Measurements from ENCODE around the gene COBL.
A peak's percentile ranks its signal among the peaks of the same experiment; 100 is the strongest.

Gene COBL

DNA sequence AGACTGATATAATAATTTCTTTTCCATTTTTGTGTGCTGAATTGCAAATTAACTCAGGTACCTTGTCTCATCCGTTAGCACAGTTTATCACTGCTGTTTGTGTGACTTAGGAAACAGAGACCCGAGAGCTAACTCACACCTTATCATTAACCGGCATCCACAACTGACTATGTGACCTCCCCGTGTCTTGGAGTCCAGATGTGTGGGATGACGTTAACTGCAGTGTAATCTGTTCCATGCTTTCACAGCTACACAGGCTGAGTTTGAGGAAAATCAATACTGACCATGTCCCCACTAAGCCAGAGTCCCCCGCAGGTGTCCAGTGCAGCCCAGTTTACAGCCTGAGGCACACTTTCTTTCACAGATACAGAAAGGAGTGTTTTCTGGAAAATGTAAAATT lies 154.7 kb downstream of the COBL start:
- H3K79me2 ChIP-seq (ENCODE audit: control insufficient read depth, low read length), result no peaks in the 10 kb centered on the region
- H3K4me1 ChIP-seq (ENCODE audit: control insufficient read depth, low read length), result peaks cover 22% of the 10 kb centered on the region
- H4K20me1 ChIP-seq (ENCODE audit: control insufficient read depth, insufficient read depth, low read depth, low read length), result no peaks in the 10 kb centered on the region
- H3K27ac ChIP-seq (ENCODE audit: low read depth, low read length), result no peak overlapping the region
- H3F3A ChIP-seq (ENCODE audit: control insufficient read depth, insufficient read depth), result no peaks in the 10 kb centered on the region
- H3K27me3 ChIP-seq (ENCODE audit: control insufficient read depth, low read length), result no peaks in the 10 kb centered on the region; the same call in 1 of the 2 replicates
- no peaks in the 10 kb centered on the region for H3K9me3 ChIP-seq (ENCODE audit: control insufficient read depth, insufficient read depth, low read length)
- TF ChIP-seq EZH2phosphoT487 (IDR thresholded peaks at IDR 0.05; ENCODE audit: borderline replicate concordance, low read length), result no peak
- TF ChIP-seq CTCF (IDR thresholded peaks at IDR 0.05; ENCODE audit: low read depth, low read length, poor library complexity, severe bottlenecking), result no peak
- H3K4me3 ChIP-seq (ENCODE audit: low read length), result no peak overlapping the region
- no peak overlapping the region for H3K4me2 ChIP-seq (ENCODE audit: low read length)
- H3K36me3 ChIP-seq (ENCODE audit: control insufficient read depth, low read length), result no peaks in the 10 kb centered on the region
- H3K9me2 ChIP-seq (replicated peaks; ENCODE audit: control insufficient read depth, low read length), result no peaks in the 10 kb centered on the region

DNA sequence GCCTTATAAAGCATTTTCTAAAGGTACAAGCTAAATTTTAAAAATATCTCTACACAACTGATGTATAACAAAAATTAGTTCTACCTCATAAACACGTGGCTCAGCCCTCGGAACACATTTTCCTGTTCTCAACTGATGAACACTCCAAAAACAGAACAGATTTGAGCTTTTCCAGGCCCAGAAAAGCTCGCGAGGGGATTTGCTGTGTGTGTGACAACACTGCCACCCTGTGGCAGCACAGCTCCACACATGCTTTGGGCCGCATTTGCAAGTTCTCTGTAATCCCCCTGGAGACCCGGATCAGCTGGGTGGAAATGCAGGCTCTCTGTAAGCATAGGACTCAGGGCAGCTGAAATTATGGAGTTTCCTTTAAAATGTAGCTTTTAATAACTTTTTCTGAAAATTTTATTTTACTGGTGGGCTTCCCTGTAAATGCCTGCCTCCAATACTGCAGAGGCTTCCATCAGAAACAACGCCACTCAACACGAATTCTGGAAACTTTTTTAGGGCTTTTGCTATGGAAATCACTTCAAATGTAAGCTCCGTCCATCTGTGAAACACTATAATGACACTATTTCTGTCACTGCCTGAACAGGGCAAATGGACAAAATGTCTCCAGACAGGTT lies 155.5 kb downstream of the COBL start:
- Histone ChIP-seq H3K79me2 (ENCODE audit: control insufficient read depth, low read length) (no peaks in the 10 kb centered on the region), H3K9me2 (replicated peaks; ENCODE audit: control insufficient read depth, low read length) (no peaks in the 10 kb centered on the region), H3F3A (ENCODE audit: control insufficient read depth, insufficient read depth) (no peaks in the 10 kb centered on the region), H3K4me3 (ENCODE audit: low read length) (no peak overlapping the region), H3K36me3 (ENCODE audit: control insufficient read depth, low read length) (no peaks in the 10 kb centered on the region), H3K27me3 (ENCODE audit: control insufficient read depth, low read length) (no peaks in the 10 kb centered on the region; the same call in 1 of the 2 replicates), H3K4me2 (ENCODE audit: low read length) (no peak overlapping the region), H3K4me1 (ENCODE audit: control insufficient read depth, low read length) (peaks cover 30% of the 10 kb centered on the region), H3K9me3 (ENCODE audit: control insufficient read depth, insufficient read depth, low read length) (no peaks in the 10 kb centered on the region), H4K20me1 (ENCODE audit: control insufficient read depth, insufficient read depth, low read depth, low read length) (no peaks in the 10 kb centered on the region), H3K27ac (ENCODE audit: low read depth, low read length) (no peak overlapping the region)
- TF ChIP-seq EZH2phosphoT487 (IDR thresholded peaks at IDR 0.05; ENCODE audit: borderline replicate concordance, low read length) (no peak), CTCF (IDR thresholded peaks at IDR 0.05; ENCODE audit: low read depth, low read length, poor library complexity, severe bottlenecking) (peak; percentile 99)

DNA sequence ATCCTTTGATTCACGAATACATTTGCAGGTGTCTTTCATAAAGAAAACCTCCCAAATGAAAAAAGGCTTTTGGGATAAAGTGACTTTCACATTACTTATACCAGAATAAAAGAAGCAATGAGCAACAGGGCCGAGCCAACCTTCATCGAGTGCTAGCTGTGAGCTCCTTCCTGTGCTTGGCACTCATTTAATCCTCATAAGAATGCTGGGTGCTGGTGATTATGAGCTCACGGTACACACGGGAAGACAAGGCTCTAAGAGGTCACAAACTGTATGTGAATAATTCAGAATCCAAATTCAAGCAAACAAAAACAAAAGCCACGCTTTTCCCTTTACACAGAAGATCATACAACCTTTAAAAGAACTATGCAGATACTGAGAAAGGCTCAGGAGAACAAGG lies 156.2 kb downstream of the COBL start:
- Histone ChIP-seq H3K4me1 (ENCODE audit: control insufficient read depth, low read length) (peaks cover 36% of the 10 kb centered on the region), H4K20me1 (ENCODE audit: control insufficient read depth, insufficient read depth, low read depth, low read length) (no peaks in the 10 kb centered on the region), H3K9me2 (replicated peaks; ENCODE audit: control insufficient read depth, low read length) (no peaks in the 10 kb centered on the region), H3K4me3 (ENCODE audit: low read length) (no peak overlapping the region), H3K27ac (ENCODE audit: low read depth, low read length) (no peak overlapping the region), H3F3A (ENCODE audit: control insufficient read depth, insufficient read depth) (no peaks in the 10 kb centered on the region), H3K9me3 (ENCODE audit: control insufficient read depth, insufficient read depth, low read length) (no peaks in the 10 kb centered on the region), H3K27me3 (ENCODE audit: control insufficient read depth, low read length) (no peaks in the 10 kb centered on the region; the same call in 1 of the 2 replicates), H3K4me2 (ENCODE audit: low read length) (no peak overlapping the region), H3K79me2 (ENCODE audit: control insufficient read depth, low read length) (no peaks in the 10 kb centered on the region), H3K36me3 (ENCODE audit: control insufficient read depth, low read length) (no peaks in the 10 kb centered on the region)
- TF ChIP-seq EZH2phosphoT487 (IDR thresholded peaks at IDR 0.05; ENCODE audit: borderline replicate concordance, low read length) (no peak), CTCF (IDR thresholded peaks at IDR 0.05; ENCODE audit: low read depth, low read length, poor library complexity, severe bottlenecking) (no peak)
